Suppressor macrophage (primary cell): ENCODE results near the gene OR10H4.
A peak's percentile ranks its signal among the peaks of the same experiment; 100 is the strongest.
"Not testable (repeated sequence)": the region's sequence is repeated elsewhere in the genome, so short reads cannot be mapped to it uniquely, and the experiment has no call there.

ENCODE experiments used
- DNase-seq, 4 experiments: peaks; one replicate each; pipeline ENCODE4 v3.0.0-alpha.2; 2020 to 2022

Gene OR10H4

DNA sequence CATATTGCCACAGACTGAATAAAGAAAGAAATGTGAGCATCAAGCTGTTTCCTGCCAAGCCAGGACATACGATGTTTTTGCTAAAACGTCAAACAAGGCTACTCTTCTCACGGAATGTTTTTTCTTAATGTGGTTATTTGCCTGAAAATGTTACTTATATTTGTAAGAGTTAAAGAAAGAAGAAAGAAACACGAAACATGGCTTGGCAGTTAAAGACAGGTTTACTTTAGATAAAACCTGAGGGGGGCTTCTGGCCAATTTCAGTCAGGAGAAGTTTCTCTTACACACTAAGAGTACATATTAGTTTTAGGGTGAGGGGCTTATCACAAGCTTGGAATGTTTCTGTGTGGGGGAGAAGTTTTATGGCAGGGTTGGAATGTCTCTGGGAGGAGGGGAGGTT, 4.4 kb upstream of the OR10H4 start:
- DNase-seq, result no peak

DNA sequence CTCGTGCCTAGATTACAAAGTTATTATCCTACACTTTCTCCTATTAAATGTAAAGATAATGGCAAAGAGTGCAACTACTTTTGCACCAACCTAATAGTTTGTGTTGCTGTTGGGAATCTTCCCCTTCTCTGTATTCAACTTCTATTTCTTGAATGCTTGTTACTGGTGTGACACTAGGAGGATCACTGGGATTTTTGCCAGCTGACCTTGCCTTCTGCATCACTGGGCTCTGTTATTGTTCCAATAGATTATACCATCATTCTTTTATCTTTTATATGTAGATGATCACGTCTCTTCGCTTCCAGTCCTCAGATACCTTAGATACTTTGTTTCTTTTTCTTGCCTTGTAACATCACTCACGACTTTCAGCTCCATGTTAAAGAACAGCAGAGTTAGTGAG, 3.5 kb upstream of the OR10H4 start:
- no peak for DNase-seq

DNA sequence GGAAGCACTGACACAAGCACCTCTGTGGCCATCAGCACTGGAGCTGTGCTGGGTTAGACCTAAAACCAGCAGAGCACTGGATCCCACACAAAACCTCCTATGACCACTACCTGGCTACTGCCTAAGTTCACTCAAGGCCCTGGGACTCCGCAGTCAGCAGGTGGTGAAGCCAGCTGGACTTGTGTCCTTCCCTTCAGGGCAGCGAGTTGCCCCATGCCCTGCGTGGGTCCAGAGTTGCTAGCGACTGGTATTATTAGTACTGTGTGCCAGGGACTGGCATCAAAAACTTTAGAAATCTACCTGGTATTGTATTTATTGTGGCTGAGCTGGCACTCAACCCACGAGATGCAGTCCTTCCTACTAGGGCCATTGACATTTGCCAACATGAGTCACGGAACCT, 6.0 kb downstream of the OR10H4 start:
- no peak for DNase-seq

DNA sequence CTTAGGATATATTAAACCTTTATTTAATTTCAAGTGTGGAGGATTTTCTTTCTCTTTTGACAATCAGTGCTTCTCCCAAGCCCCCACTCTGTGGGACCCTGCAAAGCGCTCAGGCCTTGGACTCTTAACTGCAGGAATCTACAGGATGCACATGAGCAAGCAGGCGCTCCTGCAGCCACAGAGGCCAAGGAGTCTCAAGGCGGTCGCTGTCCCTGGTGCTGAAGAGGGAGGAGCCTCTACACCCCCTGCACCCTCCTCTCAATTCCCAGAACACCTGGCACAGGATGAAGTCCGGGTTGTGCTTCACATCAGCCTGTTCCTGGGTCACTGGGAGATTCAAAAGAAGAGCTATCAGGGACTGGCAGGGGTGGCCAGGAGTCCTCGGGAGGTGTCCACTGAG, 13.5 kb downstream of the OR10H4 start:
- DNase-seq, result peak in 1 of 4 experiments; percentile 7

DNA sequence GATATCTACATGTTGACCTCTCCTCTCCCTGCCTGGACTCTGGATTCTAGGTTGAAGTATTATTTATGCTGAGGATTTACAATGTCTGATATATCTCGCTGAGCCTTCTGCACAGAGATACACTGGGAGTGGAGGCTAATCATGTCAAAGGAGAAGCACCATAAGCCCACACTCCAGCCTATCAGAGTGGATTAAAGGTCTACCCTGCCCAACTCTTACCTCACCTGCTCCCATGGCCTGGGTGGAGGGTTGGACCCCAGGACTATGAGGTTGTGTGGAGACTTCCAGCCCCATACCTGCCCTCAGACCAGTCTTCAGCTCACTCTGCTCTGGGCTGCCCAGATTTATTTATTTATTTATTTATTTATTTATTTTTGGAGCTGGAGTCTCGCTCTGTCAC, 15.4 kb downstream of the OR10H4 start:
- DNase-seq, result no peak

DNA sequence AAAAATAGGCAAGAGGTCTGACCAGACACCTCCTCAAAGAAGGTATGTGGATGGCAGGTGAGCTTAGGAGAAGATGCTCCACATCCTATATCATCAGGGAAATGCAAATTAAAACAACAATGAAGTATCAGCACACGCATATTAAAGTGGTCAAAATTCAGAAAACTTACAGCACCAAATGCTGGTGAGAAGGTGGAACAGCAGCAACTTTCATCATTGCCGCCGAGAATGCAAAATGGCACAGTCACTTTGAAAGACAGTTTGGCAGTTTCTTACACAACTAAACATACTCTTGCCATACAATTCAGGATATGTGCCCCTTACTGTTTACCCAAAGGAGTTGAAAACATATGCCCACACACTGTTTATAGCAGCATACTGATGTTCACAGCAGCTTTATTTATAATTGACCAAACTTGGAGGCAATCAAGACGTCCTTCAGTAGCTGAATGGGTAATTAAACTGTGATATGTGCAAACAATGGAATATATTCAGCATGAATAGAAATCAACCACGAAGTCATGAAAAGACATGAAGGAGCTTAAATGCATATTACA, 22.5 kb downstream of the OR10H4 start:
- no peak for DNase-seq

DNA sequence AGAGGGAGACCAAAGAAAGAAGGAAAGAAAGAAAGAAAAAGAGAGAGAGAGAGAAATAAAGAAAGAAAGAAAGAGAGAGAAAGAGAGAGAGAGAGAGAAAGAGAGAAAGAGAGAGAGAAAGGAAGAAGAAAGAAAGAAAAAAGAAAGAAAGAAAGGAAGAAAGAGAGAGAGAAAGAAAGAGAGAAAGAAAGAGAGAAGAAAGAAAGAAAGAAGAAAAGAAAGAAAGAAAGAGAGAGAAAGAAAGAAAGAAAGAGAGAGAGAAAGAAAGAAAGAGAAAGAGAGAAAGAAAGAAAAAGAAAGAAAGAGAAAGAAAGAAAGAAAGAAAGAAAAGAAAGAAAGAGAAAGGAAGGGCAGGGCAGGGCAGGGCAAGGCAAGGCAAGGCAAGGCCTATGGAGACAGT, 23.2 kb downstream of the OR10H4 start:
- DNase-seq, result not testable (repeated sequence)

DNA sequence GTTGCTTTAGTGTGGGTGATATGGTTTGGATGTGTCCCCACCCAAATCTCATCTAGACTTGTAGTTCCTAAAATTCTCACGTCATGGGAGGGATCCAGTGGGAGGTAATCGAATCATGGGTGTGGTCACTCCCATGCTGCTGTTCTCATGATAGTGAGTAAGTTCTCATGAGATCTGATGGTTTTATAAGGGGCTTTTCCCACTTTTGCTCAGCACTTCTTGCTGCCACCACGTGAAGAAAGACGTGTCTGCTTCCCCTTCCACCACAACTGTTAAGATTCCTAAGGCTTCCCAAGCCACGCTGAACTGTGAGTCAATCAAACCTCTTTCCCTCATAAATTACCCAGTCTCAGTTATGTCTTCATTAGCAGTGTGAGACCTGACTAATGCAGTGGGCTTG, 26.0 kb downstream of the OR10H4 start:
- DNase-seq, result peak; percentile 18 to 56 (median 22)

DNA sequence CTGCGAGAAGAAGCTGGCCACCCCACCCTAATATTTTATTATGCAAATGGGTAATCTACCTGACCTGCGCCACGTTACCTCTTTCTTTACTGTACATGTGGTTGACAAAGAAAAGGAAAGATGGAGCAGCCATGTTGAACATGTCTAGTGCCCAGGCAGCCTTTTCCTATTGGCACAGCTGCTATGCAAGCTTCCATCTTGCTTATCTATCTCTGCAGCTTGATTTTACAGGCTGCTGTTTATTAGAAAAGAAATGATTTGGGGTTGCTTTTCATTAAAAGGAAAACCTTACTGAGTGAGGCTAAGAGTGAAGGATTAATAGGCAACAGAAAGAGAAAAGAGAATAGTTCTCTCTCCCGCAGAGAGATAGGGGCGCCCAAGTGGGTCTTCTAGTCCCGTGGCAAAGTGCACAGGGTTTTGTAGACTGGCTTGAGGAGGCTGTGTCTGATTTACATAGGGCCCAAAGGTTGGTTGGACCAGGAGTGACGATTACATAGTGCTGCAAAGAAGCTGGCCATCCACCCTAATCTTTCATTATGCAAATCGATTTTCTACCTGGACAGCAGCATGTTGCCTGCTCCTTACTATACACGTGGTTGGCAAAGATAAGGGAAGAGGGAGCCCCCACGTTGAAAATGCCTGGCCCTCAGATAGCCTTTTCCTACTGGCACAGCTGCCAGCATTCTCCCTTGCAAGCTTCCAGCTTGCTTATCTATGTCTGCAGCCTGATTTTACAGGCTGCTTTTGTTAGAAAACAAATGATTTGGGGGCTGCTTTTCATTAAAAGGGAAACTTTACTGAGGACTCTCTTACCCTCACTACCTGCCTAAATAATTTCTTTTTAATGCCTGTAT, 28.3 kb downstream of the OR10H4 start:
- no peak for DNase-seq

DNA sequence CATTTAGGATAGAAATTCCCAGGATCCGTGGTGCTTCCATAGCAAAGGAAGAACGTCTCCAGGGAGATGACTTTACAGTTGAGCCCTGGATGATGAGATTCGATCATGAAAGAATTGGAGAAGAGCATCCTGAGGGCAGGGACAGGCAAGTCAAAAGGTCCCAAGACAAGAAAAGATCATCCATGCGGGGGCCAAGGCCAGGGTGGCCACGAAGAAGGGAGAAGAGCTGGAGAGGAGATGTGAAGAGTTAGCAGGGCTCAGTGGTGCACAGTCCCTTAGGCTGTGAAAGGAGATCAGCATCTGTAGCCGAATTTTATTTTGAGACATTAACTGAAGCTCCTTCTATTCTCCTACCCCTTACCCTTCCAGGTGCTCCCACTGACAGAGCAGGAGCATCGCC, 28.9 kb downstream of the OR10H4 start:
- no peak for DNase-seq

DNA sequence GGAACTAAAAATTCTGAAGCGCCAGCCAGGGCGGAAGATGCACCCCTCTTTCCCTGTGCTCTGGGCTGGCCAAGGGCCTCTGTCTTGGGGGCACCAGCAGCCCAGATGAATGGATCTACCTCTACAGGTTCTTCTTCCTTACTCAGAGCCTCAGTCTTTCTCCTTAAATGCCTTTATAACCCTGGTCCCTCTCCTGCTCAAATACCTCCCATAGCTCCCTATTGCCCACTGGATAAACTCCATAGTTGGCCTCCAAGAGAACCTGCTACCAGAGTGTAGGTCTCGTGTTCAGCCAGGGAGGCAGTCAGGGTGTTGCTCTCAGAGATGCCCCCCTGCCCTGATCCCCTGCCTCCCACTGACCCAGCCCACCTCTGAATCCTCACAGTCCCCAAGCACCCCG, 30.5 kb downstream of the OR10H4 start:
- no peak for DNase-seq

DNA sequence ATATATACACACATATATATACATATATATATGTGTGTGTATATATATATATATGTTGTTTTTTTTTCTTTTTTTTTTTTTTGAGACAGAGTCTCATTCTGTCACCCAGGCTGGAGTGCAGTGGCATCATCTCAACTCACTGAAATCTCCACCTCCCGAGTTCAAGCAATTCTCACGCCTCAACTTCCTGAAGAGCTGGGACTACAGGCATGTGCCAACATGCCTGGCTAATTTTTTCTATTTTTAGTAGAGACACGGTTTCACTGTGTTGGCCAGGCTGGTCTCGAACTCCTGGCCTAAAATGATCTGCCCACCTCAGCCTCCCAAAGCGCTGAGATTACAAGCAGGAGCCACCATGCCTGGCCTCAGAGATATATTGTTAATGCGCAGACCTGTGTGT, 37.0 kb downstream of the OR10H4 start:
- peak in 1 of 4 experiments; percentile 23 for DNase-seq

DNA sequence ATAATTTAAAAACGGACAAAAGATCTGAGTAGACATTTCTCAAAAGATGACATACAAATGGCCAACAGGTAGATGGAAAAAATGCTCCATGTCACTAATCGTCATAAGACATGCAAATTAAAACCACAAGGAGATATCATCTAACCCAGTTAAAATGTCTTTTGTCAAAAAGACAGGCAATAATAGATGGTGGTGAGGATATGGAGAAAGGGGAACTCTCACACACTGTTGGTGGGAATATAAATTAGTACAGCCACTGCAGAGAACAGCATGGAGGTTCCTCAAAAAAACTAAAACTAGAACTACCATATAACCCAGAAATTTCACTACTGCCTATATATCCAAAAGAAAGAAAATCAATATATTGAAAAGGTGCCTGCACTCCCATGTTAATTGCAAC, 37.9 kb downstream of the OR10H4 start:
- peak in 2 of 4 experiments; percentile 44 to 58 for DNase-seq

DNA sequence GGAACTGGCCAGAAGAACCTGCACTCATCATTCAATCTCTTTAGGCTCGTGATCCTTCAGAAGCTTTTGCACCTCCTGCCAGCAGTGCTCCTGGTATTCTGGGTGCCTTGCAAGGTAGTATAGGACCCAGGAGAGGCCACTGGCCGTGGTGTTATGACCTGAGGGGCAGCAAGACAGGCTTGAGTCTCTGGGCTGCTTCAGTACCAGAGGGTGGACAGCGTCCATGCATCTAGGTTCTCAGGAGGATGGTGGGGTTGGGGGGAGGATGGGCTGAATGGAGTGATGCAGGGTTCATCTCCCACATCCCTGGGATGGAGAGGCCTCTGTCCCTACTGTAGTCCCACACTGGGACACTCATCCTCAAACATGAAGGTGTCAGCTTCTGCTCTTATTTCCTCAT, 41.1 kb downstream of the OR10H4 start:
- DNase-seq, result no peak

DNA sequence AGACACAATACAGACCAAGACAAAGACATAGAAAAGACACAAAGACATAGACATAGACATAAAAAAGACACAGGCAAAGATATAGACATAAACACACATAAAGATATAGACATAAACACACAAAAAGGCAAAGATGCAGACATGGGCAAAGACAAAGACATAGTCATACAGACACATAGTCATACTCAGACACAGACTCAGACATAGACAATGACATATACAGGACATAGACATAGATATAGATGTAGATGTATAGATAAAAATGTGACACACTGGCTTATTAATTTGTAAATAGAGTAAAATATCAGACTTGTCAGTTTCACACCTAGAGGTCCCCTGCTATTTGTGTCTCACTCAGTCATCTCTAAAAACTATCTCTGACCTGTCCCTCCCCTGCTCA, 42.8 kb downstream of the OR10H4 start:
- no peak for DNase-seq

DNA sequence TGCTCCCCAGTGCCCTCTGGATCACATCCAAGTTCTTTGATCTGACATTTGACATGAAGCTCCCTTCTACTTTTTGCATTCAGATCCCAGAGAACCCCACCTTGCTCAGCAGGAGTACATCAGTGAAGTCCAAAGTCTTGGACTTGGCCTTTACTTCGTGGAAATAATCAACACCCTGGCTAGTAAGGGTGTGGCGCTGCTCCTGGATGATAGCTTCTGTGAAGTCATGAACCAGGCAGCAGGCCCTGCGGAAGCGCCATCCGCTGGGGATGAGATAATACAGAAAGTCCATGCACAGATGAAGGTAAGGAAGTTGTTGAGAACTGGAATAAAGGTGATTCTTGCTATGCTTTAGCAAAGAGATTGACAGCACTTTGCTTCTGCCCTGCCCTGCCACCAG, 43.2 kb downstream of the OR10H4 start:
- no peak for DNase-seq

DNA sequence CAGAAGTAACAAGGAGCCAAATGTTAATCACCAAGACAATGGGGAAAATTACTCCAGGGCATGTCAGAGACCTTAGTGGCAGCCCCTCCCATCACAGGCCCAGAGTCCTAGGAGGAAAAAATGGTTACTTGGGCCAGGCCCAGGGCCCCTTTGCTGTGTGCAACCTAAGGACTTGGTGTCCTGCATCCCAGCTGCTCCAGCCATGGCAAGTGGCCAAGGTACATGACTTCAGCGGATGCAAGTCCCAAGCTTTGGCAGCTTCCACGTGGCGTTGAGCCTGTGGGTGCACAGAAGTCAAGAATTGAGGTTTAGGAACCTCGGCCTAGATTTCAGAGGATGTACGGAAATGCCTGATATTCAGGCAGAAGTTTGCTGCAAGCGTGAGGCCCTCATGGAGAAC, 46.7 kb downstream of the OR10H4 start:
- no peak for DNase-seq

DNA sequence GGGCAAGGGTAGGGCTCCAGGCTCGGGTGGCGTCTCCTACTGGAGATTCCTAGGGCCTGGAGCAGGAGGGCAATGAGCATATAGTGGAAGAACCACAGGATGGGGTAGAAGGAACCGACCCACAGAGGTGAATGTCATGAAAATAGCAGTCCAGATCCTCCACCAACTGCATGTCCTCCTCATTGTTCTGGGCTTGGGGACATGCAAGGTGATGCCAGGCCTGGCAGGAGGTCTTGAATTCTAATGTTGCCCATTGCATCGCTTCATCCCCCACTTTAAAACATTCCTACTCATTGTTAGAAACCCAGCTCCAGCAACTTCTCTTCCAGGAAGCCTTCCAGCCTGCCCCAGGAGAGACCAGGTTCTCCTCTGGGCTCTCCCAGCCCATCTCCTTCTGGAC, 49.4 kb downstream of the OR10H4 start:
- no peak for DNase-seq
